ENCODE measurements around the gene TRABD2A. TPM values are rescaled to one million over a fixed set of nuclear protein-coding genes. Genes with fewer than 3 reads are reported as not detected.

TRABD2A gene
- total and polyA plus RNA-seq, 9 of the 15 experiments (the other 6 are each of a cell fraction or from before 2014, with no cell fraction given): 0.07 to 0.45 (median 0.25) TPM

DNA sequence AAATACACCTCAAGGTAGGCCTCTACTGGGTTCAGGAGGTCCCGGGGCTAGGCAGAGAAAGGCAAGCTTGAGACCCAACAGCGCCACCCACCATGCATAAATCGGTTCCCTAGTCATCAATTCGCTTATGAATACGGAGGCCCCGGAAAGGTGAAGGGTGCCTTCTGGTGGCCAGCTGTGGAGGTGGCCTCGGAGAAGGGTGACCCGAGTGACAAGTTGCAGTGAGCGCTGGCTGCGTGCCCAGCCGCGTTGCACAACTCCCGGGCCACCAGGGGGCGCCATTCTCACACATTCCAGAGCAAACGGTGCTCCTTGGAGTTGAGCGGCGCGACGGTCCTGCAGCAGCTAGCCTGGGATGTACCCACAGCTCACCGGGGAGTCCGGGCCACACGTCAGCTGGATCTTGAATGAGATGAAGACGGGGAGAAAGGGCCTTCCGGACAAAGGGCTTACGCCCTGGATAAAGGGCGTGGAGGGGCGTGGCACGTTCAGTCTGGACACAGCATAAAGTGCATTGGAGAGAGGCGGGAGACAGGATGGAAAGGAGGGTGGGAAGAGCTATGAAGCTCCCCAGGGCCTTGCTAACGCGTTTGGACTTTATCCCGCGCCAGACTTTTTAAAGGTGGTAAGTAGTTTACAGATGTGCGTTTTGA, 45.0 kb upstream of the TRABD2A start (continued):
- TF ChIP-seq TRIM24 (IDR thresholded peaks at IDR 0.05) (peak in 1 of 2 experiments; percentile 30; a peak in 1 of 4 replicates), SLC30A9 (CRISPR knock-in tag; IDR thresholded peaks at IDR 0.05) (no peak), ZNF785 (CRISPR knock-in tag; IDR thresholded peaks at IDR 0.05) (no peak), PCBP2 (IDR thresholded peaks at IDR 0.05; ENCODE audit: low read depth, low read length, poor library complexity, severe bottlenecking) (no peak), ATF7 (IDR thresholded peaks at IDR 0.05) (peak; percentile 82), RFX7 (CRISPR knock-in tag; IDR thresholded peaks at IDR 0.05) (no peak), CHD1 (IDR thresholded peaks at IDR 0.05; ENCODE audit: low read length) (no peak), ZBTB33 (CRISPR knock-in tag; IDR thresholded peaks at IDR 0.05) (0 out of 2 replicates have a peak, but pooled peaks have one; percentile 24), CREM (IDR thresholded peaks at IDR 0.05; ENCODE audit: low read depth) (peak; percentile 86), ETV1 (tag; conservative IDR thresholded peaks at IDR 0.05; ENCODE audit: low read depth) (peak; percentile 71), ARID1B (IDR thresholded peaks at IDR 0.05) (peak; percentile 60)
- TF ChIP-seq, protein P1, sequence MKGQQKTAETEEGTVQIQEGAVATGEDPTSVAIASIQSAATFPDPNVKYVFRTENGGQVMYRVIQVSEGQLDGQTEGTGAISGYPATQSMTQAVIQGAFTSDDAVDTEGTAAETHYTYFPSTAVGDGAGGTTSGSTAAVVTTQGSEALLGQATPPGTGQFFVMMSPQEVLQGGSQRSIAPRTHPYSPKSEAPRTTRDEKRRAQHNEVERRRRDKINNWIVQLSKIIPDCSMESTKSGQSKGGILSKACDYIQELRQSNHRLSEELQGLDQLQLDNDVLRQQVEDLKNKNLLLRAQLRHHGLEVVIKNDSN (CRISPR knock-in tag; IDR thresholded peaks at IDR 0.05): no peak
- TF ChIP-seq, protein P2, sequence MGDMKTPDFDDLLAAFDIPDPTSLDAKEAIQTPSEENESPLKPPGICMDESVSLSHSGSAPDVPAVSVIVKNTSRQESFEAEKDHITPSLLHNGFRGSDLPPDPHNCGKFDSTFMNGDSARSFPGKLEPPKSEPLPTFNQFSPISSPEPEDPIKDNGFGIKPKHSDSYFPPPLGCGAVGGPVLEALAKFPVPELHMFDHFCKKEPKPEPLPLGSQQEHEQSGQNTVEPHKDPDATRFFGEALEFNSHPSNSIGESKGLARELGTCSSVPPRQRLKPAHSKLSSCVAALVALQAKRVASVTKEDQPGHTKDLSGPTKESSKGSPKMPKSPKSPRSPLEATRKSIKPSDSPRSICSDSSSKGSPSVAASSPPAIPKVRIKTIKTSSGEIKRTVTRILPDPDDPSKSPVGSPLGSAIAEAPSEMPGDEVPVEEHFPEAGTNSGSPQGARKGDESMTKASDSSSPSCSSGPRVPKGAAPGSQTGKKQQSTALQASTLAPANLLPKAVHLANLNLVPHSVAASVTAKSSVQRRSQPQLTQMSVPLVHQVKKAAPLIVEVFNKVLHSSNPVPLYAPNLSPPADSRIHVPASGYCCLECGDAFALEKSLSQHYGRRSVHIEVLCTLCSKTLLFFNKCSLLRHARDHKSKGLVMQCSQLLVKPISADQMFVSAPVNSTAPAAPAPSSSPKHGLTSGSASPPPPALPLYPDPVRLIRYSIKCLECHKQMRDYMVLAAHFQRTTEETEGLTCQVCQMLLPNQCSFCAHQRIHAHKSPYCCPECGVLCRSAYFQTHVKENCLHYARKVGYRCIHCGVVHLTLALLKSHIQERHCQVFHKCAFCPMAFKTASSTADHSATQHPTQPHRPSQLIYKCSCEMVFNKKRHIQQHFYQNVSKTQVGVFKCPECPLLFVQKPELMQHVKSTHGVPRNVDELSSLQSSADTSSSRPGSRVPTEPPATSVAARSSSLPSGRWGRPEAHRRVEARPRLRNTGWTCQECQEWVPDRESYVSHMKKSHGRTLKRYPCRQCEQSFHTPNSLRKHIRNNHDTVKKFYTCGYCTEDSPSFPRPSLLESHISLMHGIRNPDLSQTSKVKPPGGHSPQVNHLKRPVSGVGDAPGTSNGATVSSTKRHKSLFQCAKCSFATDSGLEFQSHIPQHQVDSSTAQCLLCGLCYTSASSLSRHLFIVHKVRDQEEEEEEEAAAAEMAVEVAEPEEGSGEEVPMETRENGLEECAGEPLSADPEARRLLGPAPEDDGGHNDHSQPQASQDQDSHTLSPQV (IDR thresholded peaks at IDR 0.05): no peak
- TF ChIP-seq, protein P3, sequence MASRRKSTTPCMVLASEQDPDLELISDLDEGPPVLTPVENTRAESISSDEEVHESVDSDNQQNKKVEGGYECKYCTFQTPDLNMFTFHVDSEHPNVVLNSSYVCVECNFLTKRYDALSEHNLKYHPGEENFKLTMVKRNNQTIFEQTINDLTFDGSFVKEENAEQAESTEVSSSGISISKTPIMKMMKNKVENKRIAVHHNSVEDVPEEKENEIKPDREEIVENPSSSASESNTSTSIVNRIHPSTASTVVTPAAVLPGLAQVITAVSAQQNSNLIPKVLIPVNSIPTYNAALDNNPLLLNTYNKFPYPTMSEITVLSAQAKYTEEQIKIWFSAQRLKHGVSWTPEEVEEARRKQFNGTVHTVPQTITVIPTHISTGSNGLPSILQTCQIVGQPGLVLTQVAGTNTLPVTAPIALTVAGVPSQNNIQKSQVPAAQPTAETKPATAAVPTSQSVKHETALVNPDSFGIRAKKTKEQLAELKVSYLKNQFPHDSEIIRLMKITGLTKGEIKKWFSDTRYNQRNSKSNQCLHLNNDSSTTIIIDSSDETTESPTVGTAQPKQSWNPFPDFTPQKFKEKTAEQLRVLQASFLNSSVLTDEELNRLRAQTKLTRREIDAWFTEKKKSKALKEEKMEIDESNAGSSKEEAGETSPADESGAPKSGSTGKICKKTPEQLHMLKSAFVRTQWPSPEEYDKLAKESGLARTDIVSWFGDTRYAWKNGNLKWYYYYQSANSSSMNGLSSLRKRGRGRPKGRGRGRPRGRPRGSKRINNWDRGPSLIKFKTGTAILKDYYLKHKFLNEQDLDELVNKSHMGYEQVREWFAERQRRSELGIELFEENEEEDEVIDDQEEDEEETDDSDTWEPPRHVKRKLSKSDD (conservative IDR thresholded peaks at IDR 0.05; ENCODE audit: low read length): 0 out of 2 replicates have a peak, but pooled peaks have one; percentile 20
